Gastrocnemius medialis (tissue), 4 donors: ENCODE measurements around the gene CHCHD1.

Experiments used
- CTCF ChIP-seq, 5 experiments: fragments of 450-650 bp in 3 of 5; fragments of 200-600 bp in 2 of 5; sonication (generic) in 2 of 5; IDR thresholded peaks in 4 of 5; conservative IDR thresholded peaks in 1 of 5; 1 replicate in 4 of 5; 2 replicates in 1 of 5; pipeline ENCODE4 v1.5.1; 2016 to 2019; ENCODE audit warnings: antibody characterized with exemption in 5 of 5, mild to moderate bottlenecking in 3 of 5, moderate library complexity in 3 of 5
- POLR2A ChIP-seq, 2 donors: fragments of 450-650 bp; IDR thresholded peaks; one replicate each; pipeline ENCODE4 v1.6.1; 2017; ENCODE audit warnings: antibody characterized with exemption in 2 of 2, mild to moderate bottlenecking in 2 of 2, moderate library complexity in 2 of 2

- TF ChIP-seq CTCF (IDR thresholded peaks at IDR 0.05 in 4 of 5, conservative IDR thresholded peaks at IDR 0.05 in 1 of 5), result no peak
- no peak for TF ChIP-seq POLR2A (IDR thresholded peaks at IDR 0.05)
These were observed 16.8 kb upstream of the CHCHD1 start for GRCh38 chr10:73765066-73765465.
